Chondrocyte (in vitro differentiated cells): ENCODE measurements around the gene HTR7. TPM values are rescaled to one million over a fixed set of nuclear protein-coding genes. Genes with fewer than 3 reads are reported as not detected.

Experiments used
- DNase-seq: peaks from one replicate; pipeline ENCODE4 v3.0.0; 2021; ENCODE audit warnings: mixed read lengths, low spot score
- H3K27ac Mint-ChIP-seq: one replicate; pipeline ENCODE4 v1.8.0; 2021; ENCODE audit warnings: mild to moderate bottlenecking, moderate library complexity, mixed read lengths; ENCODE audit not compliant: unreplicated experiment
- H3K27me3 Mint-ChIP-seq: 2 replicates; pipeline ENCODE4 v1.8.0; 2021; ENCODE audit warnings: low read depth, mixed read lengths
- H3K36me3 Mint-ChIP-seq: 2 replicates; pipeline ENCODE4 v1.8.0; 2021; ENCODE audit warnings: low read depth, mixed read lengths
- H3K4me1 Mint-ChIP-seq: 2 replicates; pipeline ENCODE4 v1.8.0; 2021; ENCODE audit warnings: low read depth, mild to moderate bottlenecking, mixed read lengths
- H3K4me3 Mint-ChIP-seq: one replicate; pipeline ENCODE4 v1.8.0; 2021; ENCODE audit warnings: mild to moderate bottlenecking, moderate library complexity, mixed read lengths; ENCODE audit not compliant: unreplicated experiment
- H3K9me3 Mint-ChIP-seq: 2 replicates; pipeline ENCODE4 v1.8.0; 2021; ENCODE audit warnings: low read depth, mixed read lengths
- CTCF ChIP-seq: fragments of 200-600 bp; sonication (generic); IDR thresholded peaks from 2 replicates; pipeline ENCODE4 v1.5.0; 2021; ENCODE audit warnings: antibody characterized with exemption, mild to moderate bottlenecking, moderate library complexity
- total RNA-seq: library from RNA; stranded (reverse); gene quantifications from 3 replicates; pipeline ENCODE4 v1.2.1, GENCODE V29; 2021

HTR7 gene
- total RNA-seq, 1 donor from 2014 or later: 0.32 TPM

GRCh38 chr10:90799172-90799571 is 58.7 kb downstream of the HTR7 start:
- TF ChIP-seq CTCF: no peak
- no peaks in the 10 kb centered on the region for H3K36me3 Mint-ChIP-seq
- no peak overlapping the region for H3K4me3 Mint-ChIP-seq
- no peak overlapping the region for H3K27ac Mint-ChIP-seq
- peaks cover 6% of the 10 kb centered on the region for H3K27me3 Mint-ChIP-seq
- H3K4me1 Mint-ChIP-seq: no peaks in the 10 kb centered on the region
- DNase-seq: no peak
- peaks cover 6% of the 10 kb centered on the region for H3K9me3 Mint-ChIP-seq

DNA sequence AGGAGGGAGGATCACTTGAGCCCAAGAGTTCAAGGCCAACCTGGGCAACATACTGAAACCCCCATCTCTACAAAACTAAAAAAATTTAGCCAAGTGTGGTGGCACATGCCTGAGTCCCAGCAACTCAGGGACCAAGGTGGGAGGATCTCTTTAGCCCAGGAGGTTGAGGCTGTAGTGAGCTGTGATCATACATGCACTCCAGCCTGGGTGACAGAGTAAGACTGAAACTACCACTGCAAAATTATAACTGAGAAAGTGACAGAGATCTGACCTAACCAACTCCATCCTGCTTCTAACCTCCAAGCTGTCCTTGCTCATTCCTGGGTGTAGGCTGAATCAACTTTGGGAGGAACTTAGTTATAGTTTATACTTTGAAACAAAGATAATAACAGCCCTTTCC is 59.4 kb downstream of the HTR7 start:
- peaks cover 3% of the 10 kb centered on the region for H3K9me3 Mint-ChIP-seq
- no peak for DNase-seq
- no peaks in the 10 kb centered on the region for H3K4me1 Mint-ChIP-seq
- H3K27me3 Mint-ChIP-seq: peaks cover 6% of the 10 kb centered on the region
- TF ChIP-seq CTCF: no peak
- H3K36me3 Mint-ChIP-seq: no peaks in the 10 kb centered on the region
- no peak overlapping the region for H3K4me3 Mint-ChIP-seq
- H3K27ac Mint-ChIP-seq: no peak overlapping the region

DNA sequence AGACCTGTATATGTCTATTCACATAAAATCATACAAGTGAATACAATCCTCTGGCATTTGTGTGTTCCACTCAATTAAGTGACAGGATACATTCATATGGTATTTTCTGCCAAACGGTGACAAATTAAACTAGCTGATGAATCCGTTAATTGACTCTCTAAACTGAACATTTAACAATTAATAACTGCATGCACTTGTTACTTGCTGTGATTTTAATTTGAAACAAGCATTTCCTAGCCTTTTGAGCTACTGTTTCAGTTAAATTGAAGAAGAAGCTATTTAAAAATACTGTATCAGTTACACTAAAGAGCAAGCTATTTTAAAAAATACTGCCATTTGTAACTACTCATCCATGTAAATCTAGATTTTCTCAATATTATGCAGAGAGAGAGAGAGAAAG is 67.4 kb downstream of the HTR7 start:
- Mint-ChIP-seq H3K36me3 (no peaks in the 10 kb centered on the region), H3K4me1 (no peaks in the 10 kb centered on the region), H3K27ac (no peak overlapping the region), H3K9me3 (no peaks in the 10 kb centered on the region), H3K4me3 (no peak overlapping the region), H3K27me3 (peaks cover 26% of the 10 kb centered on the region)
- TF ChIP-seq CTCF: no peak
- no peak for DNase-seq

- no peaks in the 10 kb centered on the region for H3K4me1 Mint-ChIP-seq
- DNase-seq: no peak
- no peaks in the 10 kb centered on the region for H3K9me3 Mint-ChIP-seq
- H3K4me3 Mint-ChIP-seq: no peak overlapping the region
- no peaks in the 10 kb centered on the region for H3K36me3 Mint-ChIP-seq
- TF ChIP-seq CTCF: no peak
- H3K27me3 Mint-ChIP-seq: peaks cover 26% of the 10 kb centered on the region
- no peak overlapping the region for H3K27ac Mint-ChIP-seq
Measured at GRCh38 chr10:90788968-90789367, 68.9 kb downstream of the HTR7 start.

- Mint-ChIP-seq H3K27ac (no peak overlapping the region), H3K4me3 (no peak overlapping the region), H3K4me1 (no peaks in the 10 kb centered on the region), H3K36me3 (no peaks in the 10 kb centered on the region), H3K9me3 (no peaks in the 10 kb centered on the region), H3K27me3 (peaks cover 27% of the 10 kb centered on the region)
- TF ChIP-seq CTCF: peak; percentile 68
- DNase-seq: no peak
Measured at GRCh38 chr10:90788199-90788491, 69.7 kb downstream of the HTR7 start.
